Measurements from ENCODE around the gene C3orf18. TPM values are rescaled to one million over a fixed set of nuclear protein-coding genes. Genes with fewer than 3 reads are reported as not detected.

Gene C3orf18
- total RNA-seq, 2 donors from 2014 or later = 7.5 to 11.0 TPM

GRCh38 chr3:50536471-50537180 lies 30.9 kb downstream of the C3orf18 start:
- Histone ChIP-seq H3K4me1 (replicated peaks) (no peaks in the 10 kb centered on the region), H3K27me3 (replicated peaks; ENCODE audit: insufficient read depth) (no peaks in the 10 kb centered on the region), H3K4me3 (no peak overlapping the region), H3K36me3 (no peaks in the 10 kb centered on the region), H3K27ac (no peak overlapping the region), H3K9me3 (no peaks in the 10 kb centered on the region)
- no peak for DNase-seq (ENCODE audit: low spot score)
- intact Hi-C loops (cut with DNase I) = no loop called here
- WGBS = 81% methylated on average over 5 of the region's 5 CpGs
- TF ChIP-seq, protein P1, sequence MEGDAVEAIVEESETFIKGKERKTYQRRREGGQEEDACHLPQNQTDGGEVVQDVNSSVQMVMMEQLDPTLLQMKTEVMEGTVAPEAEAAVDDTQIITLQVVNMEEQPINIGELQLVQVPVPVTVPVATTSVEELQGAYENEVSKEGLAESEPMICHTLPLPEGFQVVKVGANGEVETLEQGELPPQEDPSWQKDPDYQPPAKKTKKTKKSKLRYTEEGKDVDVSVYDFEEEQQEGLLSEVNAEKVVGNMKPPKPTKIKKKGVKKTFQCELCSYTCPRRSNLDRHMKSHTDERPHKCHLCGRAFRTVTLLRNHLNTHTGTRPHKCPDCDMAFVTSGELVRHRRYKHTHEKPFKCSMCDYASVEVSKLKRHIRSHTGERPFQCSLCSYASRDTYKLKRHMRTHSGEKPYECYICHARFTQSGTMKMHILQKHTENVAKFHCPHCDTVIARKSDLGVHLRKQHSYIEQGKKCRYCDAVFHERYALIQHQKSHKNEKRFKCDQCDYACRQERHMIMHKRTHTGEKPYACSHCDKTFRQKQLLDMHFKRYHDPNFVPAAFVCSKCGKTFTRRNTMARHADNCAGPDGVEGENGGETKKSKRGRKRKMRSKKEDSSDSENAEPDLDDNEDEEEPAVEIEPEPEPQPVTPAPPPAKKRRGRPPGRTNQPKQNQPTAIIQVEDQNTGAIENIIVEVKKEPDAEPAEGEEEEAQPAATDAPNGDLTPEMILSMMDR (IDR thresholded peaks at IDR 0.05) = no peak
- TF ChIP-seq POLR2A (IDR thresholded peaks at IDR 0.05) (no peak), POLR2AphosphoS5 (IDR thresholded peaks at IDR 0.05) (no peak)

DNA sequence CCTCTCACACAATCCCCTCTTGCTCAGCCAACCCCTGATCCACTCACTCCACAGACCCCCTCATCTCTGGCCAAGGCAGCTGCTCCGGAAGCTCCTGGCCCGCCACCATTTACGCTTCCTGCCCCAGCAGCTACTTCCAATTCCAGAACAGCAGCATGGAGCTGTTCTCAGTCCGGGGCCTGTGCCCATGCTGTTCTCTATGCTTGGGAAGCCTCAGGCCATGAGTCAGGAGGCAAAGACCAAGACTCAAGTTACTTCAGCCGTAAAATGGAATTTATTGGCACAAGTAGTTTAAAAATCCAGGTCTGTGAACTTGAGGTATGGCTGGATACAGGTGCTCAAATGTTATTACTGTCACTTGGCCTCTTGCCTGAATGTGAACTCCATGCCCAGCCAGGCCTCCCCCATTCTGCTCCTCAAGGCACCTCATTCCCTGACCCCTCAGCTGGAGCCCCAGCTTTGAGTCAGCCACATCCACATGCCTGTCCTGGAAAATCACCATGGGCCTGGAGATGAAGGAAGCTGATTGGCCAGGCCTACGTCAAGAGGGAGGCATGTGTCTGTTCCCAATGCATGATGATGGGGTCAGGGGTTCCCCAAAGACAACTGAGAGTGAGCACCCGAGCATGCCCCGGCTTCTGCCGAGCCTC lies 32.7 kb downstream of the C3orf18 start:
- no peaks in the 10 kb centered on the region for H3K9me3 ChIP-seq
- no peak overlapping the region for H3K27ac ChIP-seq
- DNase-seq (ENCODE audit: low spot score) = no peak
- no peaks in the 10 kb centered on the region for H3K4me1 ChIP-seq (replicated peaks)
- TF ChIP-seq, protein P1 (IDR thresholded peaks at IDR 0.05) = no peak
- TF ChIP-seq POLR2A (IDR thresholded peaks at IDR 0.05) (no peak), POLR2AphosphoS5 (IDR thresholded peaks at IDR 0.05) (no peak)
- intact Hi-C loops (cut with DNase I) = no loop called here
- no peaks in the 10 kb centered on the region for H3K27me3 ChIP-seq (replicated peaks; ENCODE audit: insufficient read depth)
- H3K36me3 ChIP-seq = no peaks in the 10 kb centered on the region
- no peak overlapping the region for H3K4me3 ChIP-seq
- 71% methylated on average over 9 of the region's 9 CpGs for WGBS

DNA sequence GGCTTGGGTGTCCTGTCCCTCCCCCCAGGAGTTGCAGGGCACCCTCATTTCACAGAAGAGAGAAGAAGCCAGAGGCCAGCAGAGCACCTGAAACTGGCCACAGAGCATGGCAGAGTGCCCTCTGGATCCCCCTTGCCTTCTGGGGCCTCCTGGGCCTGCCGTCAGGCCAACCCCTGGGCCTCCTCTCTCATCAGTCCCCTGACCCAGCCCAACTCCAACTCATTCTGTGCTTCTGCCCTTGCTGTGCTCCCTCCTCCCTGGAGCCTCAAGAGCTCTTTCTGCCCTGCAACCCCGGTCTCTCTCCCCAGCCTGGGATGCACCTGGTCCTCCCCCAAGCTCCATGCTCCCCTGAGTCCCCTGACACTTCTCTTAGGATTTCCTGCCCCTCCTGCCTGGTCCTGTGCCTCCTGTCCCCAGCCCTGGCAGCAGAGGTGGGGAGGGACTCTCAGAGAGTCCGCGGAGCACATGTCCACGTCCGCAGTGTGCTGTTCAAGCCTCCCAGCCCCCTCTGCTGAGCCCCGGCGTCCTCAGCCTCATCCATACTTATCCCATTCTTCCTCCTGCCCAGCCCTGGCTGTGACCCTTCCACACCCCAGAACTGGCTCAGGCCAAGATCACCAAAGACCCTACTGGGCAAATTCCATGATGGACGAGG lies 33.6 kb downstream of the C3orf18 start:
- 76% methylated on average over 9 of the region's 9 CpGs for WGBS
- Histone ChIP-seq H3K4me1 (replicated peaks) (no peaks in the 10 kb centered on the region), H3K4me3 (no peak overlapping the region), H3K9me3 (no peaks in the 10 kb centered on the region), H3K27ac (no peak overlapping the region), H3K27me3 (replicated peaks; ENCODE audit: insufficient read depth) (no peaks in the 10 kb centered on the region), H3K36me3 (no peaks in the 10 kb centered on the region)
- TF ChIP-seq, protein P1 (IDR thresholded peaks at IDR 0.05) = no peak
- no peak for TF ChIP-seq POLR2AphosphoS5 (IDR thresholded peaks at IDR 0.05)
- no peak for TF ChIP-seq POLR2A (IDR thresholded peaks at IDR 0.05)
- intact Hi-C loops (cut with DNase I) = no loop called here
- DNase-seq (ENCODE audit: low spot score) = no peak

DNA sequence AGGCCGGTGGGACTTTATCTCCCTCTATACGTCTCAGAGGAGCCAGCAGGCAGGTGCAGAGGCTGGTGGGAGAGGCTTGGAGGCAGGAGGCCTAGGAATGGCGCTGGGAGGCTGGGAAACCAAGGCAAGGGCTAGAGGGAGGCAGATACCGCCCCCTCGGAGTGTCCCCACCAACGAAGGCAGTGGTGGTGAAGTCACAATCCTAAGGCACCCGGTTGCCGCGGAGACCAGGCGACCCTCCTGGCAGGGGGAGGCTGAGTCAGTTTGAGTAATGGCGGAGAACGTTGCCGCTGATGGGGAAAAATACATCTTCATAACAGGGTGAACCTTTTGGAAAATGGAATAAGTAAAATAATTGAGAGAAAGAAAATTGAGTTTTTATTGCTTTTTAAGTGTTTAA lies 34.2 kb downstream of the C3orf18 start:
- H3K9me3 ChIP-seq = no peaks in the 10 kb centered on the region
- H3K4me3 ChIP-seq = no peak overlapping the region
- H3K4me1 ChIP-seq (replicated peaks) = no peaks in the 10 kb centered on the region
- no peak overlapping the region for H3K27ac ChIP-seq
- no peak for TF ChIP-seq POLR2AphosphoS5 (IDR thresholded peaks at IDR 0.05)
- TF ChIP-seq, protein P1 (IDR thresholded peaks at IDR 0.05) = no peak
- no peak for TF ChIP-seq POLR2A (IDR thresholded peaks at IDR 0.05)
- 80% methylated on average over 13 of the region's 13 CpGs for WGBS
- H3K36me3 ChIP-seq = no peaks in the 10 kb centered on the region
- intact Hi-C loops (cut with DNase I) = no loop called here
- H3K27me3 ChIP-seq (replicated peaks; ENCODE audit: insufficient read depth) = no peaks in the 10 kb centered on the region
- DNase-seq (ENCODE audit: low spot score) = no peak
